DND-41 (cell line): Measurements from ENCODE around the gene PLEK.

Experiments used
- EZH2 ChIP-seq: IDR thresholded peaks from 3 replicates; pipeline ENCODE4 v1.6.1; 2012; ENCODE audit warnings: borderline replicate concordance, low read depth, mild to moderate bottlenecking, moderate library complexity, low read length, inconsistent platforms; ENCODE audit not compliant: severe bottlenecking
- TF ChIP-seq, protein P1 (sequence below): IDR thresholded peaks from 2 replicates; pipeline ENCODE4 v1.5.1; 2012; ENCODE audit warnings: borderline replicate concordance, low read length, moderate library complexity, mild to moderate bottlenecking; ENCODE audit not compliant: poor library complexity, severe bottlenecking; ENCODE audit errors: extremely low read depth

DNA sequence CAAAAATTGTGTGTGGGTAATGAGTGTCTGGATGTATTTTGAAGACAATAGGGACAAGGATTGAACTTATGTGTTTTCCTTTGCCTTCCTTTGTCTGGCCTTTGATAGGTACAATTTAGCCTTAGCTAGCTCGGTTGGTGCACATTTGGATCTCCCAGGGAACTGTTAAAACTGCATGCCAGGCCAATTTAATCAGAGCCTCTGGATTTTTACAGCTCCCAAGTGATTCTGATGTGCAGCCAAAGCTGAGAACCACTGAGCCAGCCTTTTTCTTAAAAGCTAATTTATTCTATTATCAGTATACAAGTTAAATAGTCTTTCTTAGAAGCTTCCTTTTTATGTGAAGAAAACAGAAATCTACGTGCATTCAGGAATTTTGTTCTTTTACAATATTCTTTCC is 25.0 kb downstream of the PLEK start:
- TF ChIP-seq, protein P1, sequence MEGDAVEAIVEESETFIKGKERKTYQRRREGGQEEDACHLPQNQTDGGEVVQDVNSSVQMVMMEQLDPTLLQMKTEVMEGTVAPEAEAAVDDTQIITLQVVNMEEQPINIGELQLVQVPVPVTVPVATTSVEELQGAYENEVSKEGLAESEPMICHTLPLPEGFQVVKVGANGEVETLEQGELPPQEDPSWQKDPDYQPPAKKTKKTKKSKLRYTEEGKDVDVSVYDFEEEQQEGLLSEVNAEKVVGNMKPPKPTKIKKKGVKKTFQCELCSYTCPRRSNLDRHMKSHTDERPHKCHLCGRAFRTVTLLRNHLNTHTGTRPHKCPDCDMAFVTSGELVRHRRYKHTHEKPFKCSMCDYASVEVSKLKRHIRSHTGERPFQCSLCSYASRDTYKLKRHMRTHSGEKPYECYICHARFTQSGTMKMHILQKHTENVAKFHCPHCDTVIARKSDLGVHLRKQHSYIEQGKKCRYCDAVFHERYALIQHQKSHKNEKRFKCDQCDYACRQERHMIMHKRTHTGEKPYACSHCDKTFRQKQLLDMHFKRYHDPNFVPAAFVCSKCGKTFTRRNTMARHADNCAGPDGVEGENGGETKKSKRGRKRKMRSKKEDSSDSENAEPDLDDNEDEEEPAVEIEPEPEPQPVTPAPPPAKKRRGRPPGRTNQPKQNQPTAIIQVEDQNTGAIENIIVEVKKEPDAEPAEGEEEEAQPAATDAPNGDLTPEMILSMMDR, result no peak
- TF ChIP-seq EZH2, result no peak
